ENCODE measurements around the gene SOS1. TPM values are rescaled to one million over a fixed set of nuclear protein-coding genes. Genes with fewer than 3 reads are reported as not detected.

Gene SOS1
- total RNA-seq, 2 donors from 2014 or later, result 33.8 to 48.1 TPM

- intact Hi-C loops (cut with DNase I), result no loop called here
- DNase-seq (ENCODE audit: low spot score), result no peak
These were observed 11.3 kb downstream of the SOS1 start for GRCh38 chr2:39109537-39109936.

GRCh38 chr2:39108377-39108776 is 12.5 kb downstream of the SOS1 start:
- intact Hi-C loops (cut with DNase I), result no loop called here
- DNase-seq (ENCODE audit: low spot score), result no peak

GRCh38 chr2:39107724-39108273 is 13.1 kb downstream of the SOS1 start:
- DNase-seq (ENCODE audit: low spot score), result no peak
- intact Hi-C loops (cut with DNase I), result no loop called here

- no peak for DNase-seq (ENCODE audit: low spot score)
- intact Hi-C loops (cut with DNase I), result no loop called here
These were observed 13.7 kb downstream of the SOS1 start for GRCh38 chr2:39107156-39107555.

- intact Hi-C loops (cut with DNase I), result no loop called here
- DNase-seq (ENCODE audit: low spot score), result no peak
These were observed 20.8 kb downstream of the SOS1 start for GRCh38 chr2:39099870-39100728.

- DNase-seq (ENCODE audit: low spot score), result no peak
- intact Hi-C loops (cut with DNase I), result no loop called here
These were observed 21.5 kb downstream of the SOS1 start for GRCh38 chr2:39099310-39099869.

GRCh38 chr2:39095624-39096023 is 25.2 kb downstream of the SOS1 start:
- intact Hi-C loops (cut with DNase I), result no loop called here
- DNase-seq (ENCODE audit: low spot score), result no peak

- DNase-seq (ENCODE audit: low spot score), result no peak
- intact Hi-C loops (cut with DNase I), result no loop called here
These were observed 26.0 kb downstream of the SOS1 start for GRCh38 chr2:39094717-39095363.

- intact Hi-C loops (cut with DNase I), result no loop called here
- no peak for DNase-seq (ENCODE audit: low spot score)
These were observed 27.5 kb downstream of the SOS1 start for GRCh38 chr2:39093218-39093898.

GRCh38 chr2:39091543-39091942 is 29.3 kb downstream of the SOS1 start:
- intact Hi-C loops (cut with DNase I), result no loop called here
- no peak for DNase-seq (ENCODE audit: low spot score)

- DNase-seq (ENCODE audit: low spot score), result no peak
- intact Hi-C loops (cut with DNase I), result no loop called here
These were observed 29.8 kb downstream of the SOS1 start for GRCh38 chr2:39091063-39091462.

- no peak for DNase-seq (ENCODE audit: low spot score)
- intact Hi-C loops (cut with DNase I), result no loop called here
These were observed 40.7 kb downstream of the SOS1 start for GRCh38 chr2:39080152-39080551.

GRCh38 chr2:39069890-39070465 is 50.9 kb downstream of the SOS1 start:
- DNase-seq (ENCODE audit: low spot score), result no peak
- intact Hi-C loops (cut with DNase I), result loop anchor here in 1 of 2 donors (10.0 kb wide), 1 partner anchor 45 kb away; no protein-coding TSS in a partner anchor

- DNase-seq (ENCODE audit: low spot score), result no peak
- intact Hi-C loops (cut with DNase I), result loop anchor here in 1 of 2 donors (10.0 kb wide), 1 partner anchor 46 kb away; no protein-coding TSS in a partner anchor
These were observed 51.7 kb downstream of the SOS1 start for GRCh38 chr2:39069136-39069515.

- no peak for DNase-seq (ENCODE audit: low spot score)
- intact Hi-C loops (cut with DNase I), result loop anchor here in 1 of 2 donors (10.0 kb wide), 1 partner anchor 46 kb away; no protein-coding TSS in a partner anchor
These were observed 52.3 kb downstream of the SOS1 start for GRCh38 chr2:39068299-39069135.

- intact Hi-C loops (cut with DNase I), result loop anchor here (2.0 to 10.0 kb wide), 2 partner anchors 49 to 161 kb away; no protein-coding TSS in a partner anchor
- no peak for DNase-seq (ENCODE audit: low spot score)
These were observed 55.2 kb downstream of the SOS1 start for GRCh38 chr2:39065616-39066015.

- no peak for DNase-seq (ENCODE audit: low spot score)
- intact Hi-C loops (cut with DNase I), result loop anchor here in 1 of 2 donors (5.0 to 10.0 kb wide), 2 partner anchors 52 to 165 kb away; no protein-coding TSS in a partner anchor
These were observed 58.5 kb downstream of the SOS1 start for GRCh38 chr2:39062320-39062719.

- no peak for DNase-seq (ENCODE audit: low spot score)
- intact Hi-C loops (cut with DNase I), result loop anchor here in 1 of 2 donors (5.0 to 10.0 kb wide), 2 partner anchors 54 to 166 kb away; no protein-coding TSS in a partner anchor
These were observed 59.6 kb downstream of the SOS1 start for GRCh38 chr2:39061280-39061679.

All from posterior vena cava (tissue), 2 donors.